ENCODE data around the gene PAK5.

PAK5 gene

GRCh38 chr20:9514461-9515213 is 324.2 kb downstream of the PAK5 start, which contains the start of gene LAMP5:
Gene LAMP5, plus strand, starts transcription at chr20:9514590. Its CDS starts 263 bp downstream, at chr20:9514853.
- DNase-seq, result no peak

GRCh38 chr20:9514072-9514460 is 324.8 kb downstream of the PAK5 start:
- no peak for DNase-seq

- DNase-seq, result no peak
Observed at GRCh38 chr20:9510911-9511310, 328.0 kb downstream of the PAK5 start.

- no peak for DNase-seq
Observed at GRCh38 chr20:9509246-9509645, 329.6 kb downstream of the PAK5 start.

GRCh38 chr20:9508696-9509178 is 330.1 kb downstream of the PAK5 start:
- no peak for DNase-seq

- DNase-seq, result no peak
Observed at GRCh38 chr20:9508240-9508661, 330.6 kb downstream of the PAK5 start.

GRCh38 chr20:9507544-9508239 is 331.2 kb downstream of the PAK5 start:
- DNase-seq, result no peak

- DNase-seq, result no peak
Observed at GRCh38 chr20:9506964-9507369, 331.9 kb downstream of the PAK5 start.

GRCh38 chr20:9506280-9506821 is 332.5 kb downstream of the PAK5 start:
- DNase-seq, result no peak

- DNase-seq, result no peak
Observed at GRCh38 chr20:9503526-9504245, 335.2 kb downstream of the PAK5 start.

GRCh38 chr20:9501473-9501872 is 337.4 kb downstream of the PAK5 start:
- no peak for DNase-seq

GRCh38 chr20:9500121-9500520 is 338.8 kb downstream of the PAK5 start:
- DNase-seq, result no peak

GRCh38 chr20:9499126-9499899 is 339.6 kb downstream of the PAK5 start:
- DNase-seq, result no peak

- DNase-seq, result no peak
Observed at GRCh38 chr20:9498322-9498721, 340.6 kb downstream of the PAK5 start.

GRCh38 chr20:9496155-9496554 is 342.7 kb downstream of the PAK5 start:
- DNase-seq, result no peak

GRCh38 chr20:9495701-9496100 is 343.2 kb downstream of the PAK5 start:
- DNase-seq, result no peak

GRCh38 chr20:9493803-9494202 is 345.1 kb downstream of the PAK5 start:
- DNase-seq, result no peak

- DNase-seq, result no peak
Observed at GRCh38 chr20:9492067-9492466, 346.8 kb downstream of the PAK5 start.

- no peak for DNase-seq
Observed at GRCh38 chr20:9491324-9491723, 347.6 kb downstream of the PAK5 start.

GRCh38 chr20:9490631-9491030 is 348.2 kb downstream of the PAK5 start:
- no peak for DNase-seq

- DNase-seq, result no peak
Observed at GRCh38 chr20:9490161-9490560, 348.7 kb downstream of the PAK5 start.

- DNase-seq, result no peak
Observed at GRCh38 chr20:9488063-9488462, 350.8 kb downstream of the PAK5 start.
